Spinal cord (tissue), 10 donors: ENCODE results near the gene ADARB2. TPM values are rescaled to one million over a fixed set of nuclear protein-coding genes. Genes with fewer than 3 reads are reported as not detected.

Source experiments
- DNase-seq, 6 donors: peaks; one replicate each; pipeline versions ENCODE4 v3.0.0 to v3.0.0-alpha.2; 2013 to 2015; ENCODE audit warnings: low spot score in 6 of 6, low read depth in 4 of 6
- H3K27ac ChIP-seq: one replicate; pipeline ENCODE4 v1.5.1; 2013; ENCODE audit warnings: low read depth, low read length, control low read depth
- H3K27me3 ChIP-seq: one replicate; pipeline ENCODE4 v1.6.1; 2013; ENCODE audit warnings: low read length; ENCODE audit not compliant: control insufficient read depth, insufficient read depth
- H3K36me3 ChIP-seq: one replicate; pipeline ENCODE4 v1.6.1; 2013; ENCODE audit warnings: low read length; ENCODE audit not compliant: control insufficient read depth, insufficient read depth
- H3K4me1 ChIP-seq: one replicate; pipeline ENCODE4 v1.6.1; 2013; ENCODE audit warnings: low read length; ENCODE audit not compliant: control insufficient read depth, insufficient read depth
- H3K4me3 ChIP-seq: one replicate; pipeline ENCODE4 v1.5.1; 2013; ENCODE audit warnings: low read depth, low read length, control low read depth
- H3K9me3 ChIP-seq: one replicate; pipeline ENCODE4 v1.6.1; 2013; ENCODE audit warnings: low read length; ENCODE audit not compliant: control insufficient read depth, insufficient read depth
- WGBS: methylation state at CpG from one replicate; pipeline ENCODE4 v1.1.5; 2013; ENCODE audit warnings: missing lambda C conversion rate; ENCODE audit not compliant: insufficient coverage; 5-methylcytosine and 5-hydroxymethylcytosine counted together
- polyA plus RNA-seq, 2 donors: library from polyadenylated mRNA; unstranded; fragments of 120-200 nt; gene quantifications; one replicate each; pipeline ENCODE4 v1.2.1, GENCODE V29; 2013; ENCODE audit not compliant: insufficient read length in 2 of 2
- total RNA-seq, 2 donors: library from RNA; depleted of rRNA in 1 of 2; stranded (reverse); fragments of 120-200 nt in 1 of 2; fragments of >200 nt in 1 of 2; gene quantifications; one replicate each; pipeline versions ENCODE4 v1.2.3 to v1.2.4, GENCODE V29; 2013 to 2014
- donor health status: healthy.

The ADARB2 gene
- total and polyA plus RNA-seq, 4 donors, result 4.1 to 11.2 (median 8.3) TPM

DNA sequence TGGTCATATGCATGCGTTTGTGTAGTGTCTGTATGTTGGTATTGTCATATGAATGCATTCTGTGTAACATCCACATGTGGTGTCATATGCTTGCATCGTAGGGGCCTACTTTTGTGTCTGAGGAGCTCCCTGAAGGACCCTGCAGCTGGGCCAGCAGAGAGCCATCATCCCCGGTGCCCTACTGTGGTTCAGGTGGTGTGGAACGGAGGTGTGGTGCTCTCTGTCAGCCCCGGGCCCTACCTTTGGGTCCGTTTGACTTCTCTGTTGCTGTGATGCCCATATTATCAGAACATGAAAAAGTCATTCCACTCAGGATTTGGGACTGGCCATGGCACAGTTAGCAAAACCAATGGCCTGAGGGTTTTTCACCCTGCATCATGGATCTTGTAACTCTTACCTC is 217.9 kb downstream of the ADARB2 start:
- no peaks in the 10 kb centered on the region for H3K36me3 ChIP-seq
- H3K9me3 ChIP-seq, result no peaks in the 10 kb centered on the region
- H3K4me1 ChIP-seq, result peaks cover 23% of the 10 kb centered on the region
- no peak overlapping the region for H3K27ac ChIP-seq
- DNase-seq, result no peak
- no peak overlapping the region for H3K4me3 ChIP-seq
- peaks cover 2% of the 10 kb centered on the region for H3K27me3 ChIP-seq
- 92% methylated on average over 5 of the region's 6 CpGs for whole genome bisulfite sequencing

DNA sequence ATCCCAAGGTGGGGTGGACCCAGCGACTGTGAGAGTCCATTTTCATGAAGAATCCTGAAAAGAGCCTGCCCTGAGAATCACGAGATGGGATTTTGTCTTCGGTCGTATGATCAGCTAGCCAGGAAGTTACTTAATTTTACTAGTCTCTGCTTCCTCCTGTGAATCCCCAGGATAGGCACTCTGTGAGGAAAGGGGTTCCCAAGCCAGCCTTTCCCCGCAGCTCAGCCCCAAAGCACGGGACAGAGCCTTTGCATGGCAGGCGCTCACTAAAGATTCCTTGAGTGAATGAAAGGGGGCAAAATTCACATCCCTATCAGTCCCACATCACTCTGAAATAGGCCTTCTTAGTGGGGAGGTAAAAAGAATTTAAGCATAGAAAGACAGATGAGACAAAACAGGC is 219.6 kb downstream of the ADARB2 start:
- 83% methylated on average over 4 of the region's 7 CpGs for WGBS
- no peaks in the 10 kb centered on the region for H3K9me3 ChIP-seq
- no peak overlapping the region for H3K4me3 ChIP-seq

DNA sequence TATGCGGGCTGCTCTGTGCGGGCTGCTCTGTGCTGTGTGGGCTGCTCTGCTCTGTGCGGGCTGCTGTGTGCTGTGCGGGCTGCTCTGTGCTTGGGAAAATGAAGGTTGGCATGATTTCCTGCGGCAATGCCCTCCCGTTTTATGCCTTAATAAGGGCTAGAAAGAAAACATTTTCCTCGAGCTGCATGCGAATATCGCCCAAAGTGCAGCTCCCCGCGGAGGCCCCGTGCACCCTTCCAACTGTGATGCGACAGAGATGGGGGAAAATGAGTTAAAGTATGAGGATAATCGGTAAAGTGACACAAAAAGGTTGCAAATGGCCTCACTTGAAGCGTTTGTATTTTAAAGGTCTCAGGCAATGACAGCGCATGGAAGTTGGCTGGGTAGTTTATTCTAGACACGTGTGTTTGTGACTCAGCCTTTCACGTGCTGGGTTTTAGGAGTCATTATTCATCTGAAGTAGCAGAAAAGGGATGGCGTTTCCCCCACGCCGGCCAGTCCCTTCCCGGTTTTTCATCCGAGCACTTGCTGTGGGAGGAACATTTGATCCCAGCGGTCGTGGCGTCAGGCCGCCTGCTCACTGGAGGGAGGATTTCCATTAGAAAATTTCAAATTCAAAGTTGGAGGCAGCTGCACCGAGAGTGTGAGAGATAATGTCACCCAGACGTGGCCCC is 220.7 kb downstream of the ADARB2 start:
- peaks cover 2% of the 10 kb centered on the region for H3K27me3 ChIP-seq
- H3K4me3 ChIP-seq, result no peak overlapping the region
- H3K4me1 ChIP-seq, result peaks cover 25% of the 10 kb centered on the region
- no peak overlapping the region for H3K27ac ChIP-seq
- 50% methylated on average over 26 of the region's 29 CpGs for WGBS
- H3K9me3 ChIP-seq, result no peaks in the 10 kb centered on the region
- DNase-seq, result peak in 2 of 6 donors; percentile 18 to 64
- H3K36me3 ChIP-seq, result no peaks in the 10 kb centered on the region

More for the DNA sequence above, 219.6 kb downstream of the ADARB2 start:
- H3K27me3 ChIP-seq, result peaks cover 2% of the 10 kb centered on the region
- no peaks in the 10 kb centered on the region for H3K36me3 ChIP-seq
- DNase-seq, result no peak
- H3K4me1 ChIP-seq, result peaks cover 25% of the 10 kb centered on the region
- H3K27ac ChIP-seq, result no peak overlapping the region

DNA sequence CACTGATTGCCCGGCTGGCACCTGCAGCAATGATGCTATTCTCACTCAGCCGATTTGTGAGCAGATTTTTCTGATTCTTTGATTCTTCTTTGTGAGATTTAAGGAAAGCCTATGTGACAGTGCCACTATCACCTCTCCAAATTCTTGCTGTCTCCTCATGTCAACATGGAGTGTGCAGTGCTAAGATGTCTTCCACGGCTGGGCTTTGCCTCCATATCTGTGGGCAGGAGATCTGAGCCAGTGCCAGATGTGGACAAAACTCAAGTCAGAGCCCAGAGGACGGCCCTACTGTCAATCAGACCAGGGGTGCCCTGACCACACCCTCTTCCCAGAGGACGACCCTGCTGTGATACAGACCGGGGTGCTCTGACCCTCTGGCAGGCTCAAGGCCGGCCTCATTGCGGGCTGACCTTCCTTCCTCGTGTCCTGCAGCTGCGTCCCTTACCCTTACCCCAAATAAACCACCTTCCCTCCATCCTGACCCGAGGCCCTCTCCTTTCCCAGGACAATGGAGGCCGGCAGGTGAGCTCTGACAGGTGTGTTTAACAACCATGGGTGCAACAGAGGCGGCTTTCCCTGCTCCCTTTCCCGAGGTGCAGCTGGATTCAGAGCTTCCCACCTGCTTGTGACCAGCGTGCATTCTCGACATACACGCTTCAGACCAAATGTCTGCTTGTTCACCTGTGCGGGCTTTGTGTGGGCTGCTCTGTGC is 221.4 kb downstream of the ADARB2 start:
- Histone ChIP-seq H3K36me3 (no peaks in the 10 kb centered on the region), H3K4me3 (no peak overlapping the region), H3K27ac (no peak overlapping the region), H3K27me3 (peaks cover 2% of the 10 kb centered on the region), H3K4me1 (peaks cover 25% of the 10 kb centered on the region), H3K9me3 (no peaks in the 10 kb centered on the region)
- DNase-seq, result no peak
- 86% methylated on average over 18 of the region's 18 CpGs for WGBS

DNA sequence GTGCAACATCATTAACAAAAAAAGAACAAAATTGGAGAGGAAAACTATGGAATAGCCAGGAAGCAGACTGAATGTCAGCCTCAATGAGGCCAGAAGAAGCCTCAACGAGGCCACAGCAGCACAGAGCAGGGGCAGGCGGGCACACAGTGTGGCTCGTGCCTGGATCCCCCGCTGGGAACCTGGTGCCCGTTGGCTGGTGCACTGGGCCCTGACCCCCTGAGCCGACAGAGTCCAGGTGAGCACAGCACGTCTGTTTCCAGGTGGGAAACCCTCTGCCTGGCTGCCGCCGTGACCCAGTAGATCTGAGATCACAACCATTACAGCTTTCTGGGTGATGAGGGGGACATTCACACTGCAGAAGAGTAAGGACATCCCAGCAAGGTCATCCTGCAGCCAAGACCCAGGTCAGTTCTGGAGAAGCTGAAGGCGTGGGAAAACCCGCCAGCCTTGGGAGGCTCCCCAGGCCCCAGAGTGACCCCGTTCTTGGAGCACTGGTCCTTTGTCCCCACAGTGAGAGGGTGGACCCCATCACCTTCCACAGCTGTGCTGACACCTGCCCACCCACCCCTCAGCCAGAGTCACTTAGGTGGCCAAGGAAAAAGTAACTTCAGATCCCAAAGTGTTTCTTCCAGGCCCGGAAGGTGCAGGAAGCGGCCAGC is 222.1 kb downstream of the ADARB2 start:
- no peak overlapping the region for H3K4me3 ChIP-seq
- no peak for DNase-seq
- H3K9me3 ChIP-seq, result no peaks in the 10 kb centered on the region
- no peak overlapping the region for H3K27ac ChIP-seq
- H3K4me1 ChIP-seq, result peaks cover 25% of the 10 kb centered on the region
- WGBS, result 87% methylated on average over 13 of the region's 14 CpGs
- H3K27me3 ChIP-seq, result peaks cover 2% of the 10 kb centered on the region
- no peaks in the 10 kb centered on the region for H3K36me3 ChIP-seq

DNA sequence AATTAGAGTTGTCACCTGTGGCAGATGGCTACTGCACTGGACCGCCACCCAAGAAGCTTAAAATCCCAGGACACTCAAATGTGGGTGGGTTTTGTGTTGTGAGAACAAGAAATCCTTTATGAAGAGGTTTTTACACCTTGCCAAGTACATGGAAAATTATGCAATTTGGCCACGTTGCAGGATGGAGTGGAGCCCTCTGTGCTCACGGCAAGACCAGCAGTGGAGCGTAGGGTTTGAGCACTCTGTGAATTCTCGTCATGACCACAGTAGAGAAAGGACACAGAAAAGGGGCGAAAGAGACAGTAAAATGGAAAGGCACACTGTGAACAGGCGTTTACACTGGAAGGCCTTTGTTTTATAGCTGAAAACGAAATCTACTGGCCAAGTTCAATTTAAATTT is 222.6 kb downstream of the ADARB2 start:
- Histone ChIP-seq H3K27ac (no peak overlapping the region), H3K36me3 (no peaks in the 10 kb centered on the region), H3K9me3 (no peaks in the 10 kb centered on the region), H3K4me3 (no peak overlapping the region), H3K27me3 (peaks cover 2% of the 10 kb centered on the region), H3K4me1 (peaks cover 25% of the 10 kb centered on the region)
- peak in 2 of 6 donors; percentile 30 to 58 for DNase-seq
- WGBS, result 42% methylated on average over 8 of the region's 8 CpGs

DNA sequence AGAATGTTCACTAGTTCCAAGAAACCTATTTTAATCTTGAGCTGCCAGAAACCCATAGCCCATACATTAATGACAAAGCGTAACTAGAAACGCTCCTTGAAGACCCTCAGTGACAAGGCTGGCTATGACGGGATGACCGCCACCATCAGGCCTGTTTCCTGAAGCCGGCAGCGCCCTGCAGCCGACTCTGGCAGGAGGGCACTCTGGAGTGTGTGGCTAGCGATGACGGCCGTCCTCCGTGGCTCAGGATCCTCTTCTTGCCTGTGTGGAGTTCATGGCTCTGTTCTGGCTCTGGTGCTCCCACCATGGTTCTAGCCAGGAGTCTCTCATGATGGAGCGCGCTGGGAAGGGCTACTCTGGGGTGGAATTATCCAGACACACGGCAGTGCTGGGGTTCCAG is 224.1 kb downstream of the ADARB2 start:
- Histone ChIP-seq H3K4me3 (no peak overlapping the region), H3K9me3 (no peaks in the 10 kb centered on the region), H3K4me1 (peaks cover 28% of the 10 kb centered on the region), H3K27ac (no peak overlapping the region), H3K36me3 (no peaks in the 10 kb centered on the region), H3K27me3 (peaks cover 2% of the 10 kb centered on the region)
- DNase-seq, result no peak
- WGBS, result 96% methylated on average over 14 of the region's 14 CpGs

DNA sequence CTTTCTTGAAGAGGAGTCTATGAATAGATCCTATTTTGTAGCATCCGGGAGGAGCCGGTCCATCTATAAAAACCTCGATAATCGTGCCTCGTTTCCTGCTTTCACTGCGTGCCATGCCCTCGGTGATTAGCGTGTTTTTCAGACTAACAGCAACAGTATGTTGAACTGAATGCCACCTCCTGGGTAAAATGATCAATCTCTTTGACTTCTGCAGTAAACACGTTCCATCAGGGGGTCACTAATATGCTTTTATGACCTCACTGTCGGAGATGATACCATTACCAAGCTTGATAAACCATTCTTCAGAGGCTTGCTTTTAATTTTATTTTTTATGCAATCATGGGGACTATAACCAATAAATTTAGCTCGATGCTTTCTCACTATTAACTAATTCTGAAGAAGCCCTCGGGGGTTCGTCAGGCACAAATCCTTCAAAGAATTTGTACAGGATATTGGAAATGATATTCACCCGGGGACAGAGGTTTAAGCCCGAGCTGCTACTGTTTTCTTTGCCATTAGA is 228.3 kb downstream of the ADARB2 start:
- 43% methylated on average over 11 of the region's 15 CpGs for WGBS
- DNase-seq, result peak in 3 of 6 donors; percentile 14 to 92 (median 23)

DNA sequence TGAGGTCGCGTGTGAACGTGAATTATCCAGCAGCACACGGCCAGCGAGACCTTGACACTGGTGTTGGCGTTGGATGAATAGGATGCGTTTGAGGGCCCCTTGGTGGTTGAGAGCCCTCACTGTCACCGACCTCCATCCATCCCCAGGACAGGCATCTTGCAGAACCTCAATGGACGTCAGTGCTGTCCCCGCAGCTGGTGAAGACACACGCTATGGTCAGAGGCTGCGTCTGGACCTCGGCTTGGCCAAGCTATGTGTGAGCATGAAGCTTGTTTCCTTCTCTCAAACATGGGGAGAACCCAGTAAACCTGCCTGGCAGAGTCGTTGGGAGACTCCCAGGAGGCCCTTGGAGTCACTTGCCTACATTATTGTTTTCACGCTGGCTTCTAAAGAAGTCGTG is 229.2 kb downstream of the ADARB2 start:
- WGBS, result 95% methylated on average over 16 of the region's 16 CpGs

More for the DNA sequence above, 228.3 kb downstream of the ADARB2 start:
- H3K36me3 ChIP-seq, result no peaks in the 10 kb centered on the region
- peaks cover 3% of the 10 kb centered on the region for H3K4me1 ChIP-seq
- H3K27ac ChIP-seq, result no peak overlapping the region
- no peaks in the 10 kb centered on the region for H3K27me3 ChIP-seq
- H3K4me3 ChIP-seq, result no peak overlapping the region
- no peaks in the 10 kb centered on the region for H3K9me3 ChIP-seq

More for the DNA sequence above, 229.2 kb downstream of the ADARB2 start:
- no peak overlapping the region for H3K4me3 ChIP-seq
- no peaks in the 10 kb centered on the region for H3K9me3 ChIP-seq
- H3K4me1 ChIP-seq, result peaks cover 3% of the 10 kb centered on the region
- no peak overlapping the region for H3K27ac ChIP-seq
- H3K36me3 ChIP-seq, result no peaks in the 10 kb centered on the region
- DNase-seq, result no peak
- H3K27me3 ChIP-seq, result no peaks in the 10 kb centered on the region
